Thyroid gland (tissue), 4 donors: ENCODE results near the gene MAD2L1BP.

ENCODE experiments used
- POLR2A ChIP-seq, 2 donors: fragments of 450-650 bp; IDR thresholded peaks; one replicate each; pipeline ENCODE4 v1.6.1; 2017; ENCODE audit warnings: antibody characterized with exemption in 2 of 2, mild to moderate bottlenecking in 2 of 2, moderate library complexity in 1 of 2
- TF ChIP-seq, protein P1 (sequence below), 6 experiments: fragments of 200-600 bp in 3 of 6; fragments of 450-650 bp in 3 of 6; sonication (generic) in 3 of 6; IDR thresholded peaks; one replicate each; pipeline ENCODE4 v1.5.1; 2016 to 2019; ENCODE audit warnings: antibody characterized with exemption in 6 of 6, mild to moderate bottlenecking in 2 of 6, inconsistent platforms in 1 of 6, moderate library complexity in 1 of 6

DNA sequence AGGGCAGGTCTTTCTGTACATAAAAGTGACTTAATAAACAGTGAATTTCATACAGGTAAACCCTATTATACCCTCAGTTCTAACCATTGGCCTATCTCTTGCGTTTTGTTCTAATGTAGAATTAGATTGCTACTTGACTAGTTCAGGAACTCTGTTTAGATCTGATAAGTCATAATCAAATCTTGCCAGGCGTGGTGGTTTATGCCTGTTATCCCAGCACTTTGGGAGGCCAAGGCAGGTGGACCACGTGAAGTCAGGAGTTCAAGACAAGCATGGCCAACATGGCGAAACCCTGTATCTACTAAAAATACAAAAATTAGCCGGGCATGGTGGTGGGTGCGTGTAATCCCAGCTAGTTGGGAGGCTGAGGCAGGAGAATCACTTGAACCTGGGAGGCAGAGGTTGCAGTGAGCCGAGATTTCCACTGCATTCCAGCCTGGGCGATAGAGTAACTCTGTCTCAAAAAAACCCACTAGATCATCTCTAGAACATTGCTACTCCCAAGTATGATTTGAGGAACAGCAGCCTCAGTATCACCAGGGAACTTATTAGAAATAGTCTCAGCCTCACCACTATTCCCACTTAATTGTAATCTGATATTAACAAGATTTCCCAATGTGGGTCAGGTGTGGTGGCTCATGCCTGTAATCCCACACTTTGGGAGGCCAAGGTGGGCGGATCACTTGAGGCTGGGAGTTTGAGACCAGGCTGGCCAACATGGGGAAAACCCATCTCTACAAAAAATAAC, 18.7 kb upstream of the MAD2L1BP start:
- TF ChIP-seq POLR2A (IDR thresholded peaks at IDR 0.05), result no peak
- TF ChIP-seq, protein P1, sequence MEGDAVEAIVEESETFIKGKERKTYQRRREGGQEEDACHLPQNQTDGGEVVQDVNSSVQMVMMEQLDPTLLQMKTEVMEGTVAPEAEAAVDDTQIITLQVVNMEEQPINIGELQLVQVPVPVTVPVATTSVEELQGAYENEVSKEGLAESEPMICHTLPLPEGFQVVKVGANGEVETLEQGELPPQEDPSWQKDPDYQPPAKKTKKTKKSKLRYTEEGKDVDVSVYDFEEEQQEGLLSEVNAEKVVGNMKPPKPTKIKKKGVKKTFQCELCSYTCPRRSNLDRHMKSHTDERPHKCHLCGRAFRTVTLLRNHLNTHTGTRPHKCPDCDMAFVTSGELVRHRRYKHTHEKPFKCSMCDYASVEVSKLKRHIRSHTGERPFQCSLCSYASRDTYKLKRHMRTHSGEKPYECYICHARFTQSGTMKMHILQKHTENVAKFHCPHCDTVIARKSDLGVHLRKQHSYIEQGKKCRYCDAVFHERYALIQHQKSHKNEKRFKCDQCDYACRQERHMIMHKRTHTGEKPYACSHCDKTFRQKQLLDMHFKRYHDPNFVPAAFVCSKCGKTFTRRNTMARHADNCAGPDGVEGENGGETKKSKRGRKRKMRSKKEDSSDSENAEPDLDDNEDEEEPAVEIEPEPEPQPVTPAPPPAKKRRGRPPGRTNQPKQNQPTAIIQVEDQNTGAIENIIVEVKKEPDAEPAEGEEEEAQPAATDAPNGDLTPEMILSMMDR (IDR thresholded peaks at IDR 0.05), result no peak
